NCI-H128 (cell line): Measurements from ENCODE around the gene TRIM46.
A peak's percentile ranks its signal among the peaks of the same experiment; 100 is the strongest.

Source experiments
- DNase-seq: peaks from one replicate; lab custom pipeline; 2025; ENCODE audit not compliant: unreplicated experiment; lab: John Stamatoyannopoulos, UW

Gene TRIM46

GRCh38 chr1:155173478-155174323, at the start of gene TRIM46:
Gene TRIM46, plus strand, starts transcription at chr1:155173849. Its CDS starts 118 bp downstream, at chr1:155173967.
- DNase-seq = peak; percentile 61

GRCh38 chr1:155124503-155125463, 48.9 kb upstream of the TRIM46 start:
- DNase-seq = no peak

- DNase-seq = no peak
Observed at GRCh38 chr1:155125511-155125945, 48.1 kb upstream of the TRIM46 start.

- no peak for DNase-seq
Observed at GRCh38 chr1:155125946-155126555, 47.6 kb upstream of the TRIM46 start.

- peak; percentile 36 for DNase-seq
Observed at GRCh38 chr1:155126556-155127104, 47.0 kb upstream of the TRIM46 start.

GRCh38 chr1:155127105-155127966, 46.3 kb upstream of the TRIM46 start, which contains the start of gene EFNA1:
Gene EFNA1, plus strand, starts transcription at chr1:155127876. Its CDS starts 102 bp downstream, at chr1:155127978.
- DNase-seq = peak; percentile 36

- no peak for DNase-seq
Observed at GRCh38 chr1:155127967-155128754, 45.5 kb upstream of the TRIM46 start.

- no peak for DNase-seq
Observed at GRCh38 chr1:155128755-155129473, 44.7 kb upstream of the TRIM46 start.

- no peak for DNase-seq
Observed at GRCh38 chr1:155130272-155131006, 43.2 kb upstream of the TRIM46 start.

- no peak for DNase-seq
Observed at GRCh38 chr1:155131285-155131684, 42.4 kb upstream of the TRIM46 start.

GRCh38 chr1:155131856-155132255, 41.8 kb upstream of the TRIM46 start:
- DNase-seq = no peak

- DNase-seq = no peak
Observed at GRCh38 chr1:155133799-155134281, 39.8 kb upstream of the TRIM46 start.

- DNase-seq = no peak
Observed at GRCh38 chr1:155134322-155134721, 39.3 kb upstream of the TRIM46 start.

- DNase-seq = peak; percentile 35
Observed at GRCh38 chr1:155134880-155135414, 38.7 kb upstream of the TRIM46 start.

- DNase-seq = peak; percentile 93
Observed at GRCh38 chr1:155135415-155136028, 38.1 kb upstream of the TRIM46 start, which contains the start of gene SLC50A1. Gene SLC50A1, plus strand, starts transcription at chr1:155135852. Its CDS starts 60 bp downstream, at chr1:155135912.

- DNase-seq = no peak
Observed at GRCh38 chr1:155136748-155137147, 36.9 kb upstream of the TRIM46 start.
